Measurements from ENCODE around the gene EXOC3. TPM values are rescaled to one million over a fixed set of nuclear protein-coding genes. Genes with fewer than 3 reads are reported as not detected.
"Not testable (repeated sequence)": the region's sequence is repeated elsewhere in the genome, so short reads cannot be mapped to it uniquely, and the experiment has no call there.

Gene EXOC3
- total RNA-seq, 1 experiment from 2014 or later: 10.2 TPM

- Histone ChIP-seq H3K27ac (peak overlapping the region; percentile 87), H3K4me1 (no peaks in the 10 kb centered on the region), H3K9me3 (replicated peaks) (no peaks in the 10 kb centered on the region), H3K4me3 (peak overlapping the region; percentile 87), H3K27me3 (no peaks in the 10 kb centered on the region), H3K36me3 (no peaks in the 10 kb centered on the region)
- peak in 1 of 2 experiments; percentile 12 for DNase-seq
Observed at GRCh38 chr5:472076-472655, 29.2 kb downstream of the EXOC3 start.

GRCh38 chr5:472656-473550 lies 29.9 kb downstream of the EXOC3 start:
- Histone ChIP-seq H3K4me3 (peak overlapping the region; percentile 87), H3K36me3 (no peaks in the 10 kb centered on the region), H3K27me3 (no peaks in the 10 kb centered on the region), H3K27ac (peak overlapping the region; percentile 87), H3K9me3 (replicated peaks) (no peaks in the 10 kb centered on the region), H3K4me1 (no peaks in the 10 kb centered on the region)
- peak; percentile 67 to 73 for DNase-seq

GRCh38 chr5:473551-474192 lies 30.7 kb downstream of the EXOC3 start:
- Histone ChIP-seq H3K36me3 (no peaks in the 10 kb centered on the region), H3K9me3 (replicated peaks) (no peaks in the 10 kb centered on the region), H3K4me3 (peak overlapping the region; percentile 87), H3K27ac (peak overlapping the region; percentile 25; the same call in 1 of the 2 replicates), H3K4me1 (no peaks in the 10 kb centered on the region), H3K27me3 (no peaks in the 10 kb centered on the region)
- peak in 1 of 2 experiments; percentile 29 for DNase-seq

GRCh38 chr5:474232-474839 lies 31.4 kb downstream of the EXOC3 start:
- not testable (repeated sequence) for H3K4me3 ChIP-seq; DNase-seq; H3K36me3 ChIP-seq; H3K4me1 ChIP-seq; H3K9me3 ChIP-seq (replicated peaks); H3K27me3 ChIP-seq; H3K27ac ChIP-seq

- no peaks in the 10 kb centered on the region for H3K27me3 ChIP-seq
- no peaks in the 10 kb centered on the region for H3K9me3 ChIP-seq (replicated peaks)
- H3K36me3 ChIP-seq: no peaks in the 10 kb centered on the region
- H3K4me3 ChIP-seq: no peak overlapping the region
- no peaks in the 10 kb centered on the region for H3K4me1 ChIP-seq
- no peak overlapping the region for H3K27ac ChIP-seq
- no peak for DNase-seq
Observed at GRCh38 chr5:474840-475661, 32.1 kb downstream of the EXOC3 start.

- H3K4me3 ChIP-seq: no peak overlapping the region
- H3K36me3 ChIP-seq: no peaks in the 10 kb centered on the region
- no peak for DNase-seq
- no peaks in the 10 kb centered on the region for H3K27me3 ChIP-seq
- H3K9me3 ChIP-seq (replicated peaks): no peaks in the 10 kb centered on the region
- no peaks in the 10 kb centered on the region for H3K4me1 ChIP-seq
- no peak overlapping the region for H3K27ac ChIP-seq
Observed at GRCh38 chr5:475704-476101, 32.7 kb downstream of the EXOC3 start.

GRCh38 chr5:476102-476813 lies 33.3 kb downstream of the EXOC3 start:
- H3K9me3 ChIP-seq (replicated peaks): no peaks in the 10 kb centered on the region
- no peak for DNase-seq
- no peaks in the 10 kb centered on the region for H3K36me3 ChIP-seq
- H3K27ac ChIP-seq: no peak overlapping the region
- no peaks in the 10 kb centered on the region for H3K4me1 ChIP-seq
- no peak overlapping the region for H3K4me3 ChIP-seq
- H3K27me3 ChIP-seq: no peaks in the 10 kb centered on the region

GRCh38 chr5:476814-477175 lies 33.8 kb downstream of the EXOC3 start:
- DNase-seq: no peak
- no peaks in the 10 kb centered on the region for H3K27me3 ChIP-seq
- H3K27ac ChIP-seq: no peak overlapping the region
- no peaks in the 10 kb centered on the region for H3K9me3 ChIP-seq (replicated peaks)
- no peaks in the 10 kb centered on the region for H3K4me1 ChIP-seq
- H3K36me3 ChIP-seq: no peaks in the 10 kb centered on the region
- no peak overlapping the region for H3K4me3 ChIP-seq

- Histone ChIP-seq H3K4me1 (no peaks in the 10 kb centered on the region), H3K36me3 (no peaks in the 10 kb centered on the region), H3K4me3 (no peak overlapping the region), H3K9me3 (replicated peaks) (no peaks in the 10 kb centered on the region), H3K27me3 (no peaks in the 10 kb centered on the region), H3K27ac (no peak overlapping the region)
- DNase-seq: no peak
Observed at GRCh38 chr5:477247-477646, 34.3 kb downstream of the EXOC3 start.

- no peaks in the 10 kb centered on the region for H3K9me3 ChIP-seq (replicated peaks)
- H3K4me1 ChIP-seq: no peaks in the 10 kb centered on the region
- H3K4me3 ChIP-seq: no peak overlapping the region
- no peak overlapping the region for H3K27ac ChIP-seq
- DNase-seq: no peak
- no peaks in the 10 kb centered on the region for H3K36me3 ChIP-seq
- H3K27me3 ChIP-seq: no peaks in the 10 kb centered on the region
Observed at GRCh38 chr5:477871-478270, 34.9 kb downstream of the EXOC3 start.

GRCh38 chr5:478369-478981 lies 35.5 kb downstream of the EXOC3 start:
- no peak overlapping the region for H3K4me3 ChIP-seq
- no peak overlapping the region for H3K27ac ChIP-seq
- no peaks in the 10 kb centered on the region for H3K36me3 ChIP-seq
- no peaks in the 10 kb centered on the region for H3K27me3 ChIP-seq
- no peak for DNase-seq
- H3K9me3 ChIP-seq (replicated peaks): no peaks in the 10 kb centered on the region
- no peaks in the 10 kb centered on the region for H3K4me1 ChIP-seq

GRCh38 chr5:478982-479535 lies 36.1 kb downstream of the EXOC3 start:
- H3K27me3 ChIP-seq: no peaks in the 10 kb centered on the region
- DNase-seq: no peak

GRCh38 chr5:479566-480319 lies 36.8 kb downstream of the EXOC3 start:
- H3K27me3 ChIP-seq: no peaks in the 10 kb centered on the region
- no peaks in the 10 kb centered on the region for H3K9me3 ChIP-seq (replicated peaks)
- H3K4me1 ChIP-seq: peaks cover 3% of the 10 kb centered on the region; the same call in 1 of the 2 replicates
- H3K4me3 ChIP-seq: no peak overlapping the region
- DNase-seq: no peak
- no peaks in the 10 kb centered on the region for H3K36me3 ChIP-seq
- H3K27ac ChIP-seq: no peak overlapping the region

More at GRCh38 chr5:478982-479535, 36.1 kb downstream of the EXOC3 start:
- no peaks in the 10 kb centered on the region for H3K9me3 ChIP-seq (replicated peaks)
- no peaks in the 10 kb centered on the region for H3K36me3 ChIP-seq
- no peaks in the 10 kb centered on the region for H3K4me1 ChIP-seq
- H3K4me3 ChIP-seq: no peak overlapping the region
- no peak overlapping the region for H3K27ac ChIP-seq

All from SJCRH30 (cell line).